Gastrocnemius medialis (tissue), 4 donors: Measurements from ENCODE around the gene TANGO2.

Source experiments
- POLR2A ChIP-seq, 2 donors: fragments of 450-650 bp; IDR thresholded peaks; one replicate each; pipeline ENCODE4 v1.6.1; 2017; ENCODE audit warnings: antibody characterized with exemption in 2 of 2, mild to moderate bottlenecking in 2 of 2, moderate library complexity in 2 of 2
- TF ChIP-seq, protein P1 (sequence below), 5 experiments: fragments of 450-650 bp in 3 of 5; fragments of 200-600 bp in 2 of 5; sonication (generic) in 2 of 5; IDR thresholded peaks in 4 of 5; conservative IDR thresholded peaks in 1 of 5; 1 replicate in 4 of 5; 2 replicates in 1 of 5; pipeline ENCODE4 v1.5.1; 2016 to 2019; ENCODE audit warnings: antibody characterized with exemption in 5 of 5, mild to moderate bottlenecking in 3 of 5, moderate library complexity in 3 of 5

GRCh38 chr22:19977296-19978243 lies 43.3 kb upstream of the TANGO2 start:
- no peak for TF ChIP-seq POLR2A (IDR thresholded peaks at IDR 0.05)
- TF ChIP-seq, protein P1, sequence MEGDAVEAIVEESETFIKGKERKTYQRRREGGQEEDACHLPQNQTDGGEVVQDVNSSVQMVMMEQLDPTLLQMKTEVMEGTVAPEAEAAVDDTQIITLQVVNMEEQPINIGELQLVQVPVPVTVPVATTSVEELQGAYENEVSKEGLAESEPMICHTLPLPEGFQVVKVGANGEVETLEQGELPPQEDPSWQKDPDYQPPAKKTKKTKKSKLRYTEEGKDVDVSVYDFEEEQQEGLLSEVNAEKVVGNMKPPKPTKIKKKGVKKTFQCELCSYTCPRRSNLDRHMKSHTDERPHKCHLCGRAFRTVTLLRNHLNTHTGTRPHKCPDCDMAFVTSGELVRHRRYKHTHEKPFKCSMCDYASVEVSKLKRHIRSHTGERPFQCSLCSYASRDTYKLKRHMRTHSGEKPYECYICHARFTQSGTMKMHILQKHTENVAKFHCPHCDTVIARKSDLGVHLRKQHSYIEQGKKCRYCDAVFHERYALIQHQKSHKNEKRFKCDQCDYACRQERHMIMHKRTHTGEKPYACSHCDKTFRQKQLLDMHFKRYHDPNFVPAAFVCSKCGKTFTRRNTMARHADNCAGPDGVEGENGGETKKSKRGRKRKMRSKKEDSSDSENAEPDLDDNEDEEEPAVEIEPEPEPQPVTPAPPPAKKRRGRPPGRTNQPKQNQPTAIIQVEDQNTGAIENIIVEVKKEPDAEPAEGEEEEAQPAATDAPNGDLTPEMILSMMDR (IDR thresholded peaks at IDR 0.05 in 4 of 5, conservative IDR thresholded peaks at IDR 0.05 in 1 of 5) = no peak
